GM21447 (cell line): ENCODE data around the gene DNAH17.

Source experiments
- ATAC-seq: cut with Tn5 transposase; IDR thresholded peaks from one replicate; pipeline ENCODE4 v1.9.1; 2021; ENCODE audit not compliant: unreplicated experiment

DNAH17 gene

DNA sequence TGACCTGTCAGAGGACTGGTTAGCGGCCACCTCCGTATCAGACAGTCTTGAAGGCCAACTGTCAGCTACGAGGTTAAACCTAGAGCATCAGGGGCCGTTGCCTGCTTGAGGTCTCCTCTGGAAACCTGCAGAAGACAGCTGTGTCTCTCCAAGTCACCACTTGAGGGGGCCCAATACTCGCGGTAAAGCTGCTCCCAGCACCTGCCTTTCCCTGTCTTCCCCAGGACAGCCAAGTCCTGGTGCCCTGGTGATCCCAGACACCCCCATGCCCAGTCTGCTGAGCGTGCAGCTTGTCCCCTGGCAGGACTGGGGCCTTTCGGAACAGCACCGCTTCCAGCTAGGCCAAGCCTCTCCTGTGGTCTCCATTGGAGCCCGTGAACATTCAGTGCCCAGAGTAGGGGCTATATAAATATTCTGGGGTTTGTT, 80.1 kb downstream of the DNAH17 start:
- no peak for ATAC-seq

DNA sequence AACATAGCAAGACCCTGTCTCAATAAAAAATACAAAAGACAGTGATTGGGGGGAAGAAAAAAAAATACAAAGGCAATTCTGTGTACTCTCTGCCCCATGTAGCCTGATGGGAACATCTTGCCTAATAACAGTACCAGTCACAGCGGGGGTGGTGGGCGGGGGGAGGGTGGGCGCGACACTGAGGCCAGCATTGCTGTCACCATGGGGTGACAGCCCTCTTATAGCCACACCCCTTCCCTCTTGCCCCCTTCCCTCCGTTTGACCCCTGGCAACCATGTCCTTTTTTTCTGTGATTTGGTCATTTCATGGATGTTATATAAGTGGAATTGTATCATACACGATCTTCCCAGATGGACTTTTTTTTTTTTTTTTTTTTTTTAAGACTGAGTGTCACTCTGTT, 80.9 kb downstream of the DNAH17 start:
- no peak for ATAC-seq

DNA sequence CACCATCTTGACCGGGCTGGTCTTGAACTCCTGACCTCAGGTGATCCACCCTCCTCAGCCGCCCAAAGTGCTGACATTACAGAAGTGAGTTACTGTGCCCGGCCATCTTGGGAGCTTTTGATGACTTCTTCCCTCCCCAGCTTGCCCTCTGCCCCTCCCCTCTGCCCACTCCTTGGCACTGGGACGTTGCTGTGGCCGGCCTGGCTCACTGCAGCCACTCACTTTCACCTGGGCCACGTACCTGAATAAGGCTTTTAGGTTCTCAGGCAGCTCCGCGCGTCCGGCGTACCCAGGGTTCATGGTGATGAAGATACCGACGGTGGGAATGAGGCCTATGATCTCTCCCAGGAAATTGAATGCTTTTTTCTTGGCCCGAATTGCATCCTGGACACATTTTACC, 81.6 kb downstream of the DNAH17 start:
- no peak for ATAC-seq

DNA sequence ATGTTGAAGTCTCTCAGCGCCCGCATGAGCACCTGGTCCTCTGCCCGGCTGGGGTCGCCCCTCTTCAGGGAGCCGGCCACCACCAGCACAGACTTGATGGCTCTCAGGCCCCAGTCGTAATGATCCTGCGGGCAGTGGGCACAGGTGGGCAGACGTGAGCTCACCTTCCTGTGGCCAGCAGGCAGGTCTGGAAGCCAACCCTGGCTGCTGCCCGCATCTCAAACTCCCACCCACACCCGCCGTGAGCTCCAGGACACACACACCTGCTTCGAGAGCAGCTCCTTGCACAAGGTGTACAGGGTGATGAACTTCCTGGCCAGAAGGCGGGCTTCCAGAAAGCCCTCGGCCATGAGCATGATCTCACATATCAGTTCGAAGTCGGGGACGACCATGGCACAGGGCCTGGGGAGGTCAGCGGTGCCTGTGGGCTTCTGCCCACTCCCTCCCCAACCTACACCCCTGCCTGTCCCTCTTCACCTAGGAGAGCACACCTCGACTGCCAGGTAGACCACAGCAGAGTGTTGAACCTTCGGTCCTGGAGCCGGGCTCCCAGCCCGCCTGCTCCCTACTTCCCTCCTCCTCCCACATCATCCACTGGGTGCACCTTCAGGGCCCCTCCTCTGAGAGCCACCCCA, 82.4 kb downstream of the DNAH17 start:
- ATAC-seq: no peak

DNA sequence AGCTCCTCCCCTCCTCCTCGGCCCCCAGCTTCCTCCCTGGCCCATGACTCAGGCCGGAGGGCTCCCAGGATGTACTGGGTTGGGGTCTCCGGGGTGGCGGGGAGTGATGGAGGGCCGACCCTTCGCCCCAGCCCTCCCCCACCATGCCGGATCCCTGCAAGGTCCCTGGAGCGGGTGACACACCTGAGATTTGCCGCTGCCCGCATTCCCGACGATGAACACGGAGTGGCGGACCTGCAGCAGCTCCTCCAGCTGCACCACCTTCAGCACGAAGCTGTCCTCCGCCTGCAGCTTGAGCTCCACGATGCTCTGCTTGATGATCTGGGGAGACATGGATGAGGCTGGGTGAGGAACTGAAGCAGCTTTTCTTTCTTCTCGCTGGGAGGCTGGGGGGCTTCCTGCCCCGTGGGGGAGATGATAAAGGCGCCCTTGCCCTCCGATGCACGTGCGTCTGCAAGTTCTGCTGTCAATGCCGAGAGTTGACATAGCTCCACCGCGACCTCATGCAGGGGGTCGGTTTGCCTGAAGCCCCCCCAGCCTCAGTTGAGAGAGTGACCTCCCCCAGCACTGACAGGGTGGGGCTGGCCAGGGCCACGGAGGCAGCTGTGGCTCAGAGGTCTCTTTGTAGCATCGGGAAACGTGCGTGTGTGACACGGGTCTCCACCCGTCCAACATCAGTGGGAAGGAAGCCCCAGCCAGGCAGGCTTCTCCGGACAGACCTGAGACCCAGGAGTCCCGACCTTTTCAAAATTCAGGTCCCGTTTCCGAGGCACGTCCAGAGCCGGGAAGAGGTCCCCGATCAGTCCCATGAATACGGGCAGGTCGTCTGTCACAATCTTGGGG, 83.1 kb downstream of the DNAH17 start:
- ATAC-seq: no peak

DNA sequence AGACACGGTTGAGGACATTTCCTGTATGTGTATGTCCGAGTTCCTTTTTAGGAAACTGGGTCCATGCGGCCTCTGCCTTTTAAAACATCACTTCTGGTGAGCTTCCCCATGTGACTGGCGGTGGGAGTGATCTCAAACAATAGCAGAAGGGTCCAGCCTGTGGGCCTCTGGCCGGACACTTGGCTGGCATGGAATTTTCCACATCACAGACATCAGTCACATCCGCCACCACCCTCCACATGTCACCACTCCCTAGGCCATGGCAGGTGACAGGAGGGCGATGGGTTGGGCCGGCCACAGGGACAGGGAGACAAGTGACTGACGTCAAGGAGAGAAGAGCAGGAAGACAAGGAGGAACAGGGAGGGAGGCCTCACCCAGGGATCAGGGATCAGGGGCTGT, 83.7 kb downstream of the DNAH17 start:
- no peak for ATAC-seq

DNA sequence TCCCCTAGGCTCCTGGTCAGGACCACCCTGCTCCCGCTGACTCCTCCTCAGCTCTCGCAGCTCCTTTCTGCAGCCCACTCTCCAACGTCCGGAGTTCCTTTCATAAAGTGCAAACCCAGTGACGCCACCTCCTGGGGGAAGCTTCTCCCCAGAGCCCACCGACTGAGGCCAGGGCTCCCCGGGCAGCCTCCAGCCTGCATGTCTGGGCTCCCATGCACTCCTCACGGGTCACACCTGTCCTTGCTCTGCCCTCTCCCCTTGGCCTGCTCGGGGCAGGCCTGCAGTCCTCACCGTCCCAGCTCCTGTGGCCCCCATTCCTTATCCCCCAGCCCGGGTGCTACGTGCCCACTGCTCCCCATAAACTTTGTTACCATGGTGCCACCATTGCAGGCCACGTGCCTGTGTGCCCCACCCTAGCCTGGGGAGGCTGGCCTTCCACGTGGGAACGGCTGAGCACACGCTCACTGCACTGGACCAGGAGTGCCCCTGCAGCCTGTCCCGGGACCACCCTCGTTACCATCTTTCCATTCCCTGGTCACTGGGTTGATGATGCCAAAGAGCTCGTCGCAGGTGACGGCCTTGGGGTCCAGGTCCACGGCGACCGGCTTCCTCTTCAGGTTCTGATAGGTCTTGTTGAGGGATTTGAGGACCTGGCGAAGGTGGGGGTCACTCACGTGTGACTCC, 84.9 kb downstream of the DNAH17 start:
- ATAC-seq: no peak

DNA sequence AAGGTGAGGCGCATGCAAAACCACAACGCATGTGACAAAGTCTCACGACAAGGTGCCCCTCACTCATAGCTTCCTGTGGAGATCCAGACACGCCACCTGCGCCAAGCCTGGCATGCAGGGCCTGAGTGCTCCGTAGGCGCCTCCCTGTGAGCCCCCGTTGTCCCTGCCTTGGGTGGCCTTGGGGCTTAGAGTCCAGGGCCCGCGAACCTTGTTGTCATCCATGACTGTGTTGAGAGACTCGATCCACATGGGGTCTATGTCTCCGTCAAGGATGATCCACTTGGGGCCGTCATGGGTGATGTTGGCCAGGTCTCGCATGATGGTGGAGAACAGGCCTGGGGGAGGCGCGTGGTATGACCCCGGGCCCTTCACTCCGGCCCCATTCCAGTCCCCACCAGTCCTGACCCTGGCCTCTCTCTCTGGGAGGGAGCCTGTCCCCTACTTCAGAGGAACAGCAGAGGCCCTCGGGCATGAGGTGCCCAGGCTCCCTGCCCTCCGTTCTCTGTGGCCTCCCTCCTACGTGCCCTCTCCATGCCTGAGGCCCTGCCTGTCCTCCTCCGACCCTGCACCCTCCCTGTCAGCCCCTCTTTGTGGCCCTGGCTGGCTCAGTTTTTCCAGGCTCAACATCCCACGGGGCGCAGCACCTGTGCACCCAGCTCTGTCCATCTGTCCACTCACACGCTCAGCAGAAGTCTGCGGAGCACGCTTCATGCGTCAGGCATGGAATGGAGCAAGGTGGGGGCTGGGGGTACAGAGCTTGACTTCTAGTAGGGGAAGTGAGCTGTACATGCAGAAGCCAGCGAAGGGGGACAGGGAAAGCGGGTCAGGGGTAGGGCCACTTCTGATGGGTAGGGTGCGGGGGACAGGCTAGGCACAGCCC, 85.7 kb downstream of the DNAH17 start:
- ATAC-seq: no peak

DNA sequence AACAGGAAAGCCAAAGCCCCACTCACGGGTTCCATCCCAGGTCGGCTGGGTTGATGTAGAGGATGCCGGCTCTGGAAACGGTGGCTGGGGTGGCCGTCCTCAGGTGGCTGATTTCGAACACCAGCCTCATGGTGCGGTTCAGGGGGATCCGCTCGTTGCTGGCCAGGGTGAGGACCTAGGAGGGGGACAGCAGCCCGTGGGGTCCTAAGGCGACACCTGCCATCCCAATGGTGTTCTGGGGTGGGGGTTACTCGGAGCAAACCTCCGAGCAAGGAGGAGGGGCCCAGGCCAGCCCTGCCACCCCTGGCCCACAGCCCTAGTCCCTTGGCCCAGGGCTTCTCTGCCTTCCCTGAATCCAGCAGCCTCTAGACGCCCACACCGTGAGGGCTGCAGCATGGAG, 86.5 kb downstream of the DNAH17 start:
- no peak for ATAC-seq

DNA sequence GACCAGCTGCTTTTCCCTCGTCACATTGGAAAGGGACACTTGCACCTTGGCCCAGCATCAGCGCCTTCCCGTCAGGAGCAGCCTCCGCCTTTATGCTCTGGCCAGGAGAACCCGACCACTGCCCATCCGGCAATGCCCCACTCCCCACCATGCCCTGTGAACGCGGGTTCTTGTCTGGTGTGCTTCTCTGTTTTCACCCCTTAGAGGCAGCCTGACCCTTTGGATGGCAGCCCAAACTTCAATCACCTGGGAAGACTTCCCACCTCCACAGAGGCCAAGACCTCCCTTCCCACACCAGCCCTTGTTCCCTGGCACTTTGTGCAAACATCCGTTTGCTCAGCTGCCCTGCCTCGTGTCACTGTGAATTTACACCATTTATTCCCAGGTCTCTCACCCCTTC, 87.0 kb downstream of the DNAH17 start:
- no peak for ATAC-seq

DNA sequence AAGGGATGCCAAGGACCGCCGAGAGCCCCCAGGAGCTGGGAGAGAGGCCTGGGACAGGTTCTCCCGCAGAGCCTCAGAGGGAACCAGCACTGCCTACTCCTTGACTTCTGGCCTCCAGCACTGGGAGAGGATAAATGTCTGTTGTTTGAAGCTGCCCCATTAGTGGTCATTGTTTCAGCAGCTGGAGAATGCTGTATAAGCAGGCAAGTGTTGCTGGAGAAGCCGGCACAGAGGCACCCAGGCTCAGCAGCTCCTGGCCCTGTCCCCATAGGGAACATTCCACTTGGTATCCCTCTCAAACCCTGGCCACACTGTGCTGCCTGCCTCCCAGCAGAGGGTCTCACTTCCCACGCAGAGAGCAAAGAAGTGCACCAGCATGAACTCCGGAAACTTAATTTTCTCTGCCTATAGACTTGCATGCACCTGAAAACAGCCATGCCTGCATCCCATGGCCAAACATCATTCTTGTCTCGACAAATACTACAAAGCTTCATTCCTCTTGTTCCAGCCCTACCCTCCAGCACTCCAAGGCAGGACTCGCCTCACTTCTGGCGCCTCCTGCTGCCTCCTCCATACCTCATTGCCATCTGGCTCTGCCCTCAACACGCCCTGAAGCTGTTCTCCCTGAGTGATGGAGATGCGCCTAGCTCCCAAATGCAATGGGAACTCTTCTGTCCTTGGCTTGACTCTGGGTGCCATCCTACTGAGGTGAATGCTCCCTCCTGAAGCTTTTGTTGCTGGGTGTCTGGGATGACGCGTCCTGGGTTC, 88.1 kb downstream of the DNAH17 start:
- ATAC-seq: no peak

DNA sequence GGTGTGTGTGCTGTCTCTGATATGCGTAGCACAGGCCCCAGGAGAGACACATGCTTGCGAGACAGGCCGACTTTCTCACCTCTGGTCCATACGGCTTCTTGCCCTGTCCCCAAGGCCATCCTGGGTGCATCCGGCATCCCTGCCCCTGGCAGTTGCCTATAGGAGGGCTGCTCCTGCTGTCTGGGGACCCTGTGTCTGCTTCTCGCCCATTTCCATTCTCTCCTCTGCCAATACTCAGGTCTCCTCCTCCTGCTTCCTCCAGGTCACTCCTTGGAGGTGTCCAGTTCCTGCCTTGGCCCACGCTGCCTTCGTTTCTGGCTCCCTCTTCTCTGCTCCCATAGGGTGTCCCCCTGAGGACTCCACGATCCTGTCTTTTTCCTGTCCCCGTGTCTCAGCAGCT, 89.0 kb downstream of the DNAH17 start:
- no peak for ATAC-seq

DNA sequence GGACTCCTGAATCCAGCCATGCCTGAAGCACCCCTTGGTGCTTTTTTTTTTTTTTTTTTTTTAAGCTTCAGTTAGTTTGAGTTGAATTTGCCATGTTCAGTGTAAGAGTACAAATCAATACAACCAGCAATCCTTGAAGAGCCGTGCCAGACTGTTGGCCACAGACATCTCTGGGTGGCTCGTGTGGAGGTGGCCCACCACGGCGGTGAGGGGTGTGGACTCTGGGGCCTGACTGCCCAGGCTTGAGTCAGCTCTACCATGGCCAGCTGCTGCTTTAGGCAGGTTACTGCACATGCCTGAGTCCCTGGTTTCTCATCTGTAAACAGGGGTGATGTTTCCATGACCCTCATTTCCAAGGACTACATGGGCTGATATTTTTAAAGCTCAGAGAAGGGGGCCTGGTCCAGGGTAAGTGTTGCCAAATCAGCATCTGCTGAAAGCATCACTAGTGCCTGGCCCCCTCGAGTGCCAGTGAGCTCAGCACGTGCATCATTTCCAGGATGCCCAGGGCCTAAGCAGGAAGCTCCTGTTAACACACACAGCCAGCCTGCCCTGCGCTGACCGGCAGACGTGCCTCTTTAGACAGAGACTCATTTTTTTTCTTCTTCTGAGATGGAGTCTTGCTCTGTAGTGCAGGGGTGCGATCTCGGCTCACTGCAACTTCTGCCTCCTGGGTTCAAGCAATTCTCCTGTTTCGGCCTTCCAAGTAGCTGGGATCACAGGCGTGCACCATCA, 90.1 kb downstream of the DNAH17 start:
- no peak for ATAC-seq

DNA sequence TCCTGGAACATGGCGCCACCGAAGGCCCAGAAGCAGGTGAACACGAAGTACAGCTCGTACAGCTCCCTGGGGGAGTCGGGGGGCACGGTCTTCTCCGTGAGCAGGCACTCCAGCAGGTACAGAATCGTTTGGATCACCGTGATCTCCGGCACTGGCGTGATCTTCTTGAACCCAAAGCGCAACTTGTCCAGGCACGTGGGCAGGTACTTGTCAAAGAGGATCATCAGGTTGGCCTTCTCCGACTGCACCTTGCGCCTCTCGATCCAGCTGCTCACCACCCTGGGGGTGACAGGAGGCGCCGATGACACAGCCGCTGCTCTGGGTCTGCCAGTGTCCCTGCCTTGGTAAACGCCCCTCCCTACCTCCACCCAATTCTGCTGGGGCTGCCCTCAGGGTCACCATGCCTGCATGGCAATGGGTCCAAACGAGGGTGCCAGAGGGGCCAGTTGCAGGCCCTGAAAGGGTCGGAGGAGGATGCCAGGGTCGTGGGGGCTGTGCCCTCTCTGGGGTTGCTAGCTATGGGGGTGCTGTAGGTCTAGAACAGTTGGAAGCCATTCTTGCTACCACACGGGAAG, 90.9 kb downstream of the DNAH17 start:
- no peak for ATAC-seq

DNA sequence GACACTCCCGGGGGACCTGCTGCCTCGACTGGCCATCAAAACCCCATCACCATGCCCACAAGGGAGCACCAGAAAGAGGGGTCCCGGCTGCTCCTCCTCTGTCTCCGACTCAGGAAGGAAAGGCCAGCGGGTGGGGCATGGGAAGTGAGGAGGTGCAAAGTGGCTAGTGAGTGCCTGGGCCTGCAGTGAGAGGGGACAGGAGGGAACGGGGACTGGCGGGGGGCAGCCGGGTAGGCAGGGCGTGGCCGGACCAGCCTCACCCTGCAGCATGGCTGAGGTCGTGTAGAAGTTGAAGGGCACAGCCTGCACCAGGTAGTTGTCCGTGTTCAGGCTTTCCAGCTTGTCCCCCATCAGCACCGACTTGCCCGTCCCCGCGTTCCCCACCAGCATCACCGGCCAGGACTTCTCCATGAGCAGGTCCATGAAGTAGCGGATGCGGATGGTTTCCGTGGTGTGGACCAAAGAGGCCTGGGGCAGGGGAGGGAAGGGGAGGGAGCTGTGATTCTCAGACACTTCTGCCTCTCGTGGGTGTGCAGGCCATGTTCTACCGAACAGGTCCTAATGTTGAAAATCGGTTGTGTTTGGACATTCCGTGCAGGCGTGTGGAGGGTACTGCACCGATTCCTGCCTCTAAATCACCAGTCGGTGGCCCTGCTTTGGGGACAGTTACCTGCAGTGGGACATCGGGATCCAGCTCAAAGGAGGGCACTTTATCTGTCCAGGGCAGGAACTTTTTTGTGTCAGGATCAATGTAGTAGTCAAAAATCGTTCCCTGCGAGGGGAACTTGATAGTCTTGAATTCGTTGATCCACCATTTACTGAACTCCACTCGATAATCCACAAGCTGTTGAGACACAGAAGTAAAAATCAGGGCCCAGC, 91.7 kb downstream of the DNAH17 start:
- ATAC-seq: no peak

DNA sequence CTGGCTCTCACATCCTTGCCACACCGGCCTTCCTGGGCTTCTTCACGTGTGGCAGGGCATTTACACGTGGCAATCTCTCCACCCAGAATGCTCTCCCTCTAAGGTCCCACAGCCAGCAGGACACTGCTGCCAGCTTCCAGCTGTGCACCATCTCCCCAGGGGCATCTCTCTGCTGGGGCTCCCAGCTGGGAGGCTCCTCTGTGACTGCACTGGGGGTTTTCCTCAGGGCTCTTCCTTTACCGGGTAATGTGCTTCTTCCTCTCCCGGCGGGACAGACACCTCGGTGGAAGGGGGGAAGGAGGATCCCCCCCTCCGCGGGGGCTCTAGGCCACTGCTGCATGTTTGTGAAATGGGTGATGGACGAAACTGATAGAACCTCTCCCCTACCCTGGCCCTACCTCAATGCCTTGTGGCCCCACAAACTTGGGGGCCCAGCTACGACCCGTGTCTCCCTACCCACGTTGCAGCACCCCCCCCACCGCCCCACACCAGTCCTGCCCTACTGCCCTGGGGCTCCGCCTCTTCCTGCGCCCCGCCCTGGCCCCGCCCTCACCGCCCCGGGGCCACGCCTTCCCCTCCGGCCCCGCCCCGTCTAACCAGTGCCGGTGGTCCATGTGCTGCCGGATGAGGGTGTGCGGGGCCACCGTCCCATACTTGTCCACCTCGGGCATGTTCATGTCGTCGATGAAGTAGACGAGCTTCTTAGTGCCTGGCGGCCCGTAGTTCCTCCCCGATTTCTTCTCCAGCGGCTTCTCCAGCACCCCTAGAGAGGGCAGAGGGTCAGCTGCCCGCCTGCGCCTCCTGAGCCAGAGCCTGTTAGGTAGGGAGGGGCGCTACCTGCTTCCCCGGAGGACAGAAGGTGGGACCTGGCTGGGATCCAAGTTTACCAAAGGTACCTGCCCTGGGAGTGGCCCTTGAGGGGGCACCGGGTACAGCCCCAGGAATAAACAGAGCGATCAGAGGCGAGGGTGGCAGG, 92.6 kb downstream of the DNAH17 start:
- no peak for ATAC-seq

DNA sequence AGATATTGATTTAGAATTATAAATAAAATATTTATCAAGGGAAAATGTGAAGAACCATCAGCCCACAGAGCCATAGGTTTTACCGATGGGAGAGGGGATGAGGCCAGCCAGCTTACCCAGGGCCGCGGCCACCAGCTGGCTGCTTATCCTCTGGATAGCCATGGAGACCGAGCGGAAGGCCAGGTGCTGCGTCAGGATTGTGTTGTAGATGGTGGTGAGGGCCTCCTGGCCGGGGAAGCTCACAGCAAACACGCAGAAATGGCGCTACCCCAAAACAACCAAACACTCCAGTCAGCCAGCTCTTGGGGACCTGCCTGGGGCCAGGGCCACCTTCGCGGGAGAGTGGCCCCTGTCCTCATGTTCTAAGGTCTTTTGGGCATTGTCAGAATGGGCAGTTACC, 97.8 kb downstream of the DNAH17 start:
- no peak for ATAC-seq
